Measurements from ENCODE around the gene RNGTT.

Gene RNGTT

DNA sequence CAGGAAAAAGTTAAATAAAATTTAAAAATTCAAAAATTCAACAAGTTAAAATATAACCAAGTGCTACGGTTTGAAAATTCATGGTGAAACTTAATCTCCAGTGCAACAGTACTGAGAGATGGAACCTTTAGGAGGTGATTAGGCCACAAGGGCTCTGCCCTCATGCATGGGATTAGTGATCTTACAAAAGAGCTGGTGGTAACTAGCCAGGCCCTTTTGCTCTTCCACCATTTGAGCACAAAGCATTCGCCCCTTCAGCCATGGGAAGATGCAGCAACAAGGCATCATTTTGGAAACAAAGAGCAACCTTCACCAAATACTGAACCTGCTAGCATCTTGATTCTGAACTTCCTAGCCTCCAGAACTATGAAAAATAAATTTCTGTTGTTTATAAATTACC is 80.9 kb downstream of the RNGTT start (continued):
- no peak for TF ChIP-seq ZNF211 (tag by site-specific recombination; IDR thresholded peaks at IDR 0.05; ENCODE audit: low read depth)
- no peak for TF ChIP-seq ZNF341 (tag by site-specific recombination; IDR thresholded peaks at IDR 0.05; ENCODE audit: low read depth)
- TF ChIP-seq ZNF169 (tag by site-specific recombination; IDR thresholded peaks at IDR 0.05), result no peak

DNA sequence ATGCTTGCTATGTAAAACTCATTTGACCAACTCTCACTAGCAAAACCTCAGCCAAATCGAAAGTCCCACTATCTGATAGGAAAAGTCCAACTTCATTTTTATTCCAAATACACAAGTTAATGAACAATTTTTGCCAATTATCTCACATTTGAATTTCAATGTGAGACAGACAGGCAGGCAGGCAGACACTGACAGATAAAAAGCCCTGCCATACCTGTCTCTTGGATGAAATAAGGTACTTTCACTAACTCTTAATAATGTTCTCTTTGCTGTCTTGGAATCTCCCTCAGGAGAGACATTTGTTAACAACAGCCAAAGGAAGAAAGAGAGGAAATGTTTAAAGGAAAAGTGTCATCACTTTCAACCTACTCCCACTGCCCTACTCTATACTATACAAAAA is 82.0 kb downstream of the RNGTT start:
- Histone ChIP-seq H3K9me3 (ENCODE audit: control insufficient read depth, insufficient read depth, low read depth, low read length) (no peaks in the 10 kb centered on the region), H3K36me3 (ENCODE audit: control insufficient read depth in 2 of 2, insufficient read depth in 1 of 2, low read length in 2 of 2) (peaks cover 6 to 17% of the 10 kb centered on the region in 2 experiments), H3K4me3 (ENCODE audit: low read depth, low read length) (no peak overlapping the region), H3K27ac (ENCODE audit: extremely low read depth, low read depth, low read length) (no peak overlapping the region), H3K4me1 (ENCODE audit: control insufficient read depth, insufficient read depth, low read length) (no peaks in the 10 kb centered on the region)
- POLR2A ChIA-PET, result no interaction called here
- TF ChIP-seq, protein P1, sequence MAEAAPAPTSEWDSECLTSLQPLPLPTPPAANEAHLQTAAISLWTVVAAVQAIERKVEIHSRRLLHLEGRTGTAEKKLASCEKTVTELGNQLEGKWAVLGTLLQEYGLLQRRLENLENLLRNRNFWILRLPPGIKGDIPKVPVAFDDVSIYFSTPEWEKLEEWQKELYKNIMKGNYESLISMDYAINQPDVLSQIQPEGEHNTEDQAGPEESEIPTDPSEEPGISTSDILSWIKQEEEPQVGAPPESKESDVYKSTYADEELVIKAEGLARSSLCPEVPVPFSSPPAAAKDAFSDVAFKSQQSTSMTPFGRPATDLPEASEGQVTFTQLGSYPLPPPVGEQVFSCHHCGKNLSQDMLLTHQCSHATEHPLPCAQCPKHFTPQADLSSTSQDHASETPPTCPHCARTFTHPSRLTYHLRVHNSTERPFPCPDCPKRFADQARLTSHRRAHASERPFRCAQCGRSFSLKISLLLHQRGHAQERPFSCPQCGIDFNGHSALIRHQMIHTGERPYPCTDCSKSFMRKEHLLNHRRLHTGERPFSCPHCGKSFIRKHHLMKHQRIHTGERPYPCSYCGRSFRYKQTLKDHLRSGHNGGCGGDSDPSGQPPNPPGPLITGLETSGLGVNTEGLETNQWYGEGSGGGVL (tag by site-specific recombination; IDR thresholded peaks at IDR 0.05), result no peak
- peak; percentile 85 for TF ChIP-seq PRDM1 (tag by site-specific recombination; IDR thresholded peaks at IDR 0.05)
- TF ChIP-seq ZNF114 (tag by site-specific recombination; IDR thresholded peaks at IDR 0.05), result no peak
- CTCF ChIA-PET, result interaction anchor here (1.3 to 1.8 kb wide), 3 partner anchors 9 to 18 kb away, joined by 4 to 9 read pairs (median 6); no protein-coding TSS in a partner anchor

DNA sequence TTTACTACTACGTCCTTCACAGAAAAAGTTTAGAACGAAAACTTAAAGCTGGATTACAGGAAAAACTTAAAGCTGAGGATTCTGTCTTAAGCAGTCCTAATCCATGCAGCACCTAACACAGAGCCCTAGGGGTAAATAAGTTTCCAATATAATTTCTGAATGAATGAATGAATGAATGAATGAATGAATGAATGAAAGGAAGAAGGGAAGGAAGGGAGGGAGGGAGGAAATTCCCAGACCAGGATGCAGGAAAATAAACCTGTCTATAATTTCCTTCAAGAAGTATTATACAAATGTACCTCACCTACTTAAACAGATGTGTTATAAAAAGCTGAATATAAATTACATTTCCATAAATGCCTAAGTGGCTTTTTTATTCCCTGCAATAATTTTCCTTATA is 83.4 kb downstream of the RNGTT start:
- POLR2A ChIA-PET, result no interaction called here
- Histone ChIP-seq H3K9me3 (ENCODE audit: control insufficient read depth, insufficient read depth, low read depth, low read length) (no peaks in the 10 kb centered on the region), H3K27ac (ENCODE audit: extremely low read depth, low read depth, low read length) (no peak overlapping the region), H3K36me3 (ENCODE audit: control insufficient read depth in 2 of 2, insufficient read depth in 1 of 2, low read length in 2 of 2) (peaks cover 1 to 6% of the 10 kb centered on the region in 2 experiments), H3K4me3 (ENCODE audit: low read depth, low read length) (no peak overlapping the region), H3K4me1 (ENCODE audit: control insufficient read depth, insufficient read depth, low read length) (no peaks in the 10 kb centered on the region)
- CTCF ChIA-PET, result interaction anchor here (0.7 to 2.8 kb wide), 3 partner anchors 9 to 155 kb away, joined by 3 to 12 read pairs (median 9); no protein-coding TSS in a partner anchor
- TF ChIP-seq ZNF544 (tag by site-specific recombination; IDR thresholded peaks at IDR 0.05), result no peak
- TF ChIP-seq YY1 (tag by site-specific recombination; IDR thresholded peaks at IDR 0.05), result no peak
- TF ChIP-seq, protein P2, sequence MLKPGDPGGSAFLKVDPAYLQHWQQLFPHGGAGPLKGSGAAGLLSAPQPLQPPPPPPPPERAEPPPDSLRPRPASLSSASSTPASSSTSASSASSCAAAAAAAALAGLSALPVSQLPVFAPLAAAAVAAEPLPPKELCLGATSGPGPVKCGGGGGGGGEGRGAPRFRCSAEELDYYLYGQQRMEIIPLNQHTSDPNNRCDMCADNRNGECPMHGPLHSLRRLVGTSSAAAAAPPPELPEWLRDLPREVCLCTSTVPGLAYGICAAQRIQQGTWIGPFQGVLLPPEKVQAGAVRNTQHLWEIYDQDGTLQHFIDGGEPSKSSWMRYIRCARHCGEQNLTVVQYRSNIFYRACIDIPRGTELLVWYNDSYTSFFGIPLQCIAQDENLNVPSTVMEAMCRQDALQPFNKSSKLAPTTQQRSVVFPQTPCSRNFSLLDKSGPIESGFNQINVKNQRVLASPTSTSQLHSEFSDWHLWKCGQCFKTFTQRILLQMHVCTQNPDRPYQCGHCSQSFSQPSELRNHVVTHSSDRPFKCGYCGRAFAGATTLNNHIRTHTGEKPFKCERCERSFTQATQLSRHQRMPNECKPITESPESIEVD (tag by site-specific recombination; IDR thresholded peaks at IDR 0.05), result no peak
- no peak for TF ChIP-seq ZNF670 (tag by site-specific recombination; IDR thresholded peaks at IDR 0.05; ENCODE audit: low read depth)
- TF ChIP-seq, protein P3, sequence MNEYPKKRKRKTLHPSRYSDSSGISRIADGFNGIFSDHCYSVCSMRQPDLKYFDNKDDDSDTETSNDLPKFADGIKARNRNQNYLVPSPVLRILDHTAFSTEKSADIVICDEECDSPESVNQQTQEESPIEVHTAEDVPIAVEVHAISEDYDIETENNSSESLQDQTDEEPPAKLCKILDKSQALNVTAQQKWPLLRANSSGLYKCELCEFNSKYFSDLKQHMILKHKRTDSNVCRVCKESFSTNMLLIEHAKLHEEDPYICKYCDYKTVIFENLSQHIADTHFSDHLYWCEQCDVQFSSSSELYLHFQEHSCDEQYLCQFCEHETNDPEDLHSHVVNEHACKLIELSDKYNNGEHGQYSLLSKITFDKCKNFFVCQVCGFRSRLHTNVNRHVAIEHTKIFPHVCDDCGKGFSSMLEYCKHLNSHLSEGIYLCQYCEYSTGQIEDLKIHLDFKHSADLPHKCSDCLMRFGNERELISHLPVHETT (tag by site-specific recombination; IDR thresholded peaks at IDR 0.05), result no peak
- TF ChIP-seq, protein P4, sequence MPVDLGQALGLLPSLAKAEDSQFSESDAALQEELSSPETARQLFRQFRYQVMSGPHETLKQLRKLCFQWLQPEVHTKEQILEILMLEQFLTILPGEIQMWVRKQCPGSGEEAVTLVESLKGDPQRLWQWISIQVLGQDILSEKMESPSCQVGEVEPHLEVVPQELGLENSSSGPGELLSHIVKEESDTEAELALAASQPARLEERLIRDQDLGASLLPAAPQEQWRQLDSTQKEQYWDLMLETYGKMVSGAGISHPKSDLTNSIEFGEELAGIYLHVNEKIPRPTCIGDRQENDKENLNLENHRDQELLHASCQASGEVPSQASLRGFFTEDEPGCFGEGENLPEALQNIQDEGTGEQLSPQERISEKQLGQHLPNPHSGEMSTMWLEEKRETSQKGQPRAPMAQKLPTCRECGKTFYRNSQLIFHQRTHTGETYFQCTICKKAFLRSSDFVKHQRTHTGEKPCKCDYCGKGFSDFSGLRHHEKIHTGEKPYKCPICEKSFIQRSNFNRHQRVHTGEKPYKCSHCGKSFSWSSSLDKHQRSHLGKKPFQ (tag by site-specific recombination; IDR thresholded peaks at IDR 0.05), result no peak
- no peak for TF ChIP-seq ZNF221 (tag by site-specific recombination; IDR thresholded peaks at IDR 0.05; ENCODE audit: borderline replicate concordance)
- TF ChIP-seq, protein P5, sequence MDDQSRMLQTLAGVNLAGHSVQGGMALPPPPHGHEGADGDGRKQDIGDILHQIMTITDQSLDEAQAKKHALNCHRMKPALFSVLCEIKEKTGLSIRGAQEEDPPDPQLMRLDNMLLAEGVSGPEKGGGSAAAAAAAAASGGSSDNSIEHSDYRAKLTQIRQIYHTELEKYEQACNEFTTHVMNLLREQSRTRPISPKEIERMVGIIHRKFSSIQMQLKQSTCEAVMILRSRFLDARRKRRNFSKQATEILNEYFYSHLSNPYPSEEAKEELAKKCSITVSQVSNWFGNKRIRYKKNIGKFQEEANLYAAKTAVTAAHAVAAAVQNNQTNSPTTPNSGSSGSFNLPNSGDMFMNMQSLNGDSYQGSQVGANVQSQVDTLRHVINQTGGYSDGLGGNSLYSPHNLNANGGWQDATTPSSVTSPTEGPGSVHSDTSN (CRISPR knock-in tag; IDR thresholded peaks at IDR 0.05), result no peak
- TF ChIP-seq, protein P6, sequence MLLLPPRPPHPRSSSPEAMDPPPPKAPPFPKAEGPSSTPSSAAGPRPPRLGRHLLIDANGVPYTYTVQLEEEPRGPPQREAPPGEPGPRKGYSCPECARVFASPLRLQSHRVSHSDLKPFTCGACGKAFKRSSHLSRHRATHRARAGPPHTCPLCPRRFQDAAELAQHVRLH (tag by site-specific recombination; IDR thresholded peaks at IDR 0.05), result no peak
- no peak for TF ChIP-seq ZNF10 (tag by site-specific recombination; IDR thresholded peaks at IDR 0.05)
- no peak for TF ChIP-seq ZFP3 (tag by site-specific recombination; IDR thresholded peaks at IDR 0.05; ENCODE audit: low read depth)
- no peak for TF ChIP-seq ZNF266 (tag by site-specific recombination; IDR thresholded peaks at IDR 0.05; ENCODE audit: low read depth)
- TF ChIP-seq, protein P7, sequence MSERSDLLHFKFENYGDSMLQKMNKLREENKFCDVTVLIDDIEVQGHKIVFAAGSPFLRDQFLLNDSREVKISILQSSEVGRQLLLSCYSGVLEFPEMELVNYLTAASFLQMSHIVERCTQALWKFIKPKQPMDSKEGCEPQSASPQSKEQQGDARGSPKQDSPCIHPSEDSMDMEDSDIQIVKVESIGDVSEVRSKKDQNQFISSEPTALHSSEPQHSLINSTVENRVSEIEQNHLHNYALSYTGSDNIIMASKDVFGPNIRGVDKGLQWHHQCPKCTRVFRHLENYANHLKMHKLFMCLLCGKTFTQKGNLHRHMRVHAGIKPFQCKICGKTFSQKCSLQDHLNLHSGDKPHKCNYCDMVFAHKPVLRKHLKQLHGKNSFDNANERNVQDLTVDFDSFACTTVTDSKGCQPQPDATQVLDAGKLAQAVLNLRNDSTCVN (tag by site-specific recombination; optimal IDR thresholded peaks at IDR 0.05), result no peak
- TF ChIP-seq ZNF274 (IDR thresholded peaks at IDR 0.05; ENCODE audit: low read length), result no peak
- TF ChIP-seq ZNF274 (tag by site-specific recombination; IDR thresholded peaks at IDR 0.05; ENCODE audit: borderline replicate concordance), result no peak
- TF ChIP-seq ZNF571 (tag by site-specific recombination; IDR thresholded peaks at IDR 0.05), result no peak
- TF ChIP-seq, protein P8, sequence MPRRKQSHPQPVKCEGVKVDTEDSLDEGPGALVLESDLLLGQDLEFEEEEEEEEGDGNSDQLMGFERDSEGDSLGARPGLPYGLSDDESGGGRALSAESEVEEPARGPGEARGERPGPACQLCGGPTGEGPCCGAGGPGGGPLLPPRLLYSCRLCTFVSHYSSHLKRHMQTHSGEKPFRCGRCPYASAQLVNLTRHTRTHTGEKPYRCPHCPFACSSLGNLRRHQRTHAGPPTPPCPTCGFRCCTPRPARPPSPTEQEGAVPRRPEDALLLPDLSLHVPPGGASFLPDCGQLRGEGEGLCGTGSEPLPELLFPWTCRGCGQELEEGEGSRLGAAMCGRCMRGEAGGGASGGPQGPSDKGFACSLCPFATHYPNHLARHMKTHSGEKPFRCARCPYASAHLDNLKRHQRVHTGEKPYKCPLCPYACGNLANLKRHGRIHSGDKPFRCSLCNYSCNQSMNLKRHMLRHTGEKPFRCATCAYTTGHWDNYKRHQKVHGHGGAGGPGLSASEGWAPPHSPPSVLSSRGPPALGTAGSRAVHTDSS (tag by site-specific recombination; IDR thresholded peaks at IDR 0.05), result no peak

All from HEK293 (cell line).